Smooth muscle cell of the umbilical artery (primary cell): ENCODE measurements around the gene HES6. TPM values are rescaled to one million over a fixed set of nuclear protein-coding genes. Genes with fewer than 3 reads are reported as not detected.

Experiments
- total RNA-seq: library from RNA; depleted of rRNA; stranded (reverse); fragments of >200 nt; gene quantifications from 2 replicates; pipeline ENCODE4 v1.2.3, GENCODE V29; 2014

The HES6 gene
- total RNA-seq: 1.2 and 2.4 TPM in 2 replicates

GRCh38 chr2:238239863-238240756 lies at the start of gene HES6:
Gene HES6 (minus strand): TSS chr2:238240038. CDS start chr2:238239905, 133 bp downstream.

GRCh38 chr2:238287737-238288649 lies 48.2 kb upstream of the HES6 start, which contains the start of gene PER2:
Gene PER2 (minus strand): TSS chr2:238288610. CDS start chr2:238277936, 10,674 bp downstream.

GRCh38 chr2:238203094-238203972 lies 36.5 kb downstream of the HES6 start, which contains the start of gene ILKAP:
Gene ILKAP (minus strand): TSS chr2:238203695. CDS start chr2:238203553, 142 bp downstream.

Other genes with a start within 250 kb of the HES6 start
- 14.8 and 16.9 TPM in 2 replicates for gene SCLY, start 179.0 kb downstream of the HES6 start, total RNA-seq
- 1.5 and 1.9 TPM in 2 replicates for gene ESPNL, start 139.7 kb downstream of the HES6 start, total RNA-seq
- under 0.01 and 0.14 TPM in 2 replicates for gene KLHL30, start 101.4 kb downstream of the HES6 start, total RNA-seq
- 0.65 TPM in 1 of 2 replicates, not detected in the other for gene ERFE, start 81.1 kb downstream of the HES6 start, total RNA-seq
- 18.5 and 21.1 TPM in 2 replicates for gene ILKAP, start 36.3 kb downstream of the HES6 start, total RNA-seq
- gene PER2, start 48.6 kb upstream of the HES6 start, total RNA-seq: 1.5 and 5.9 TPM in 2 replicates
- 10.1 and 15.9 TPM in 2 replicates for gene TRAF3IP1, start 80.5 kb upstream of the HES6 start, total RNA-seq
- 24.1 and 60.6 TPM in 2 replicates for gene ASB1, start 186.9 kb upstream of the HES6 start, total RNA-seq